Heart left ventricle (tissue), 13 donors: Measurements from ENCODE around the gene MYBBP1A.

Source experiments
- CTCF ChIP-seq, 12 donors: fragments of 200-600 bp; sonication (generic) in 4 of 12; IDR thresholded peaks; one replicate each; pipeline versions ENCODE4 v1.5.0 to v1.8.0; 2018 to 2022; ENCODE audit warnings: antibody characterized with exemption in 12 of 12, mild to moderate bottlenecking in 5 of 12
- POLR2A ChIP-seq, 2 donors: fragments of 450-650 bp; IDR thresholded peaks; one replicate each; pipeline ENCODE4 v1.6.1; 2017; ENCODE audit warnings: antibody characterized with exemption in 2 of 2, mild to moderate bottlenecking in 2 of 2, moderate library complexity in 2 of 2
- donor health status: ischemic (EF 13 %, LVEDD 7.1; RV severe dilation, severe dysfunction).
- donor health status: DM: no; HTN: yes; CAD: no.
- donor health status: DM: no; HTN: no; CAD: no.
- donor health status: ischemic (EF 25% LVEDD 6.9; RV normal size, moderate dysfunction).
- donor health status: ischemic (EF 25% LVEDD 5.7; RV mildly dilated, moderate dysfunction).
- donor health status: ischemic (EF 35%, LVEDD 5.7; RV mildly dilated, moderate dysfunction).
- donor health status: nonischemic (EF 11% LVEDD 7.7; RV severe dilation, severe dysfunction).
- donor health status: DM: yes; HTN: yes; CAD: no.
- donor health status: PGD.
- donor health status: ischemic (EF 29% LVEDD 5.4; RV normal size, mild dysfunction).
- donor health status: nonischemic (EF 23%, LVEDD 6.1; RV moderate dilation, normal function).

- no peak for TF ChIP-seq CTCF (IDR thresholded peaks at IDR 0.05)
- no peak for TF ChIP-seq POLR2A (IDR thresholded peaks at IDR 0.05)
Observed at GRCh38 chr17:4527134-4527533, 28.1 kb downstream of the MYBBP1A start.
